ENCODE data around the gene PRR5.
A peak's percentile ranks its signal among the peaks of the same experiment; 100 is the strongest.
"Not testable (repeated sequence)": the region's sequence is repeated elsewhere in the genome, so short reads cannot be mapped to it uniquely, and the experiment has no call there.

PRR5 gene

GRCh38 chr22:44673406-44673805, 28.6 kb upstream of the PRR5 start:
- no peak for DNase-seq (ENCODE audit: low read depth in 2 of 2)

DNA sequence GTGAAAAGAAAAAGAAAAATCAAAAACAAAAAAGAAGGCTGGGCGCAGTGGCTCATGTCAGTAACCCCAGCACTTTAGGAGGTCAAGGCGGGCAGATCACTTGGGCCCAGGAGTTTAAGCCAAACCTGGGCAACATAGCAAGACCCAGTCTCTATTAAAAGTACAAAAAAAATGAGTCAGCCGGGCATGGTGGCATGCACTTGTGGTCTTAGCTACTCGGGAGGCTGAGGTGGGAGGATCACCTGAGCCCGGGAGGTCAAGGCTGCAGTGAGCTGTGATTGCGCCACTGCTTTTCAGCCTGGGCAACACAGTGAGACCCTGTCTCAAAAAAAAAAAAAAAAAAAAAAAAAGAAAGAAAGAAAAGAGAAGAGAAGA, 26.0 kb upstream of the PRR5 start:
- not testable (repeated sequence) for DNase-seq (ENCODE audit: low read depth in 2 of 2)

DNA sequence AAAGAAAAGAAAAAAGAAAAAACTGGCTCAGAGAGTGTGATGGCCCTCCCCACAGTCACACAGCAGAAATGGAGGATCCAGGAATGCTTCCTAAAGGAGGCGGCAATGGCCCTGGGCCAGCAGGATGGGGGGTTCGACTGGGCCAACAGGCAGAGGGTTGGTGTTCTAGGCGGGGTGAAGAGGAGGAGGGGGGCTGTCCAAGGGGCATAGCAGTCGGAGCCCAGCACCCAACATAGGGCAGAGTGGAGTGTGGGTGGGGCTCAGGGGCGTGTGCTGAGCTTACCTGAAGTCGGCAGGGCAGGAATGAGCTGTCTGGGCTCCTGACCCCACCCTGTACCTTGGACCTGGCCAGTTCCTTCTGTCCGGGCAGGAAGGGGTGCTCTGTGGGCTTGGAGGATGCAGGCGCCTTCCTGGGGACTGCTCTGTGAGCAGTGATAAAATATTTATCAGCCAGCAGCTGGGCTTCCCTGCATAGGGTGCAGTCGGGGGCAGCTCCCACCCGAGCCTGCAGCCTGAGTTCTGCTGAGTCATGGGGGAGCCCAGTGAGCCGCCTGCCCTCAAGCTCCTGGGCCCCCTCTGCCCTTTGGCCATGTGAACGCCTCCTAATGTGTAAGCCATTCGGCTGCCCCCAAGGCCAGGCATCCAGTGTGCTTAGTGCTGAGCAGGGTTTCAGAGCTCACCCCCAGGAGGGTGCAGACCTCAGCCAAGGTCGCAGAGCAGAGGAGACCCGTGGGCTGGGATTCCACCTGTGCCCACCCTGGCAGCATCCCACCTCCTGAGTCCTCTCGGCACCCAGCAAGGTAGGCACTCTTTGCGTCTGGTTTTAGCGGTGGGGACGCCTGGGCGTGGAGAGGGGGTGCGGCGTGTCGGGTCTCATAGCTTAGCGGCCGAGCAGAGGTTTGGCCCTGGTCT, 25.3 kb upstream of the PRR5 start:
- no peak for DNase-seq (ENCODE audit: low read depth in 2 of 2)

GRCh38 chr22:44677353-44677840, 24.6 kb upstream of the PRR5 start:
- DNase-seq (ENCODE audit: low read depth in 2 of 2) = no peak

DNA sequence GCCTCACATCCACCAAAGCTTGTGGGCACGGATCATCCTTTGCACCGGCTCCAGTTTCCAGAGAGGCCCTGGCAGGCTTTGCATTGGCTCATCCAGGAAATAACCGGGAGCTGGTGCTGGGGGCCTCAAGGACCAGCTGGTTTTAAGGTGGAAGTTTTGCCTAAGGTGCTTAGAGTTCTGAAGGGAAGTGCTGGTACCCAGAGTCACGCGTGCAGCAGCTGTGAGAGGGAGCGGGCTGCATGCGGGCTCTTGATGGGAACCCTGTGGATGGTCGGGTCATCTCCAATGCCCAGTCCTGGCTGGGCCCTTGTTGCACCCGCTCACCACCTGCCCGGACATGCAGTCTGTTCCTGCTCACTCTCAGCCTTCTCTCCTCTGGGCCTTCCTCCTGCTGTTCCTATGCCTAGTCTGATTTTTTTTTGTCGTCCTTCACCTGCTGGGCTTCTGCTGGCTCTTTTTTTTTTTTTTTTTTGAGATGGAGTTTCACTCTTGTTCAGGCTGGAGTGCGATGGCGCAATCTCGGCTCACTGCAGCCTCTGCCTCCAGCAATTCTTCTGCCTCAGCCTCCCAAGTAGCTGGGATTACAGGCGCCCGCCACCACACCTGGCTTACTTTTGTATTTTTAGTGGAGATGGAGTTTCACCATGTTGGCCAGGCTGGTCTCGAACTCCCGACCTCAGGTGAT, 24.0 kb upstream of the PRR5 start:
- no peak for DNase-seq (ENCODE audit: low read depth in 2 of 2)

GRCh38 chr22:44678556-44679305, 23.3 kb upstream of the PRR5 start:
- DNase-seq (ENCODE audit: low read depth in 2 of 2) = no peak

DNA sequence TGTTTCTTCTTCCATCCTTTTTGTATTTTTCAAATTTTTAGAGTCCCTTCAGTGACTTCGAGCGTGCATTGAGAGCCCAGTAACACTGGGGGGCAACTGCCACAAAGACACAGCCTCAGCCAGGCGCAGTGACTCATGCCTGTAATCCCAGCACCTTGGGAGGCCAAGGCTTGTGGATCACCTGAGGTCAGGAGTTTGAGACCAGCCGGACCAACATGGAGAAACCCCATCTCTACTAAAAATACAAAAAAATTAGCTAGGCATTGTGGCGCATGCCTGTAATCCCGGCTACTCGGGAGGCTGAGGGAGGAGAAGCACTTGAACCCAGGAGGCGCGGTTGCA, 22.7 kb upstream of the PRR5 start:
- not testable (repeated sequence) for DNase-seq (ENCODE audit: low read depth in 2 of 2)

DNA sequence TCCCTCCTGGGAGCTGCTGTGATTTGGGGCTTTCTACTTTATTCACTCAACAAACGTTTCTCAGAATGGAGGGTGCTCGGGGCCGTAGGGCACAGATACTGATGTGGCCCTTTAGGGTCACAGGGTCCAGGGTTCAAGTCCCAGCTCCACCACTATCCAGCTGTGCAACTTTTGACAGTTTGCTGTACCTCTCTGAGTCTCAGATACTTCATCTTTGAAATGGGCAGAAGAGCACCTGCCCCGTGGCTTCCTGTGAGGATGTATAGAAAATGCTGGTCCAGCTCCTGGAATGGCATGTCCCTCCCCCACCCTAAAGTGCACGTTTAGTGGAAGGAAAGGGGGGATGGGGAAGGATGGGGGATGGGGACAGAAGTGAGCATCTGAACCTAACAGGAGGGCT, 21.9 kb upstream of the PRR5 start:
- DNase-seq (ENCODE audit: low read depth in 2 of 2) = no peak

DNA sequence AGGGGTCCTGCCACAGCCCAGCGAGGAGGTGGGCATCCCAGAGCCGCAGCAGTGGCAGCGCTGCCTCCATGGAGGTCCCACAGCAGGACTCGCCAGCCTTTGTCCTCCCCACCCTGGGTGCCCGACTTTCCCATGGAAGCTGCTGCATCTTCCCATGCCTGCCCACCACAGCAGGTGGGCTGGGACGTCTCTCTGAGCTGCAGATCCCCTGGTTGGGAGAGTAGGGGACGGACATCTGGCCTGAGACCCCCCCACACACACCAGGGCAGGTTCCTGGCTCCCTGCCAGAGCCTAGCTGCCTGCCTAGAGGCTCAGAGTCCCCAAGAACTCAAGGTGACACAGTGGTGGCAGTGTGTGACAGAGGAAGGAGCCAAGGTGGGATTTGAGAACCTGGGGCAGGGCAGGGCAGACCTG, 21.5 kb upstream of the PRR5 start:
- no peak for DNase-seq (ENCODE audit: low read depth in 2 of 2)

GRCh38 chr22:44682556-44683168, 19.3 kb upstream of the PRR5 start:
- no peak for DNase-seq (ENCODE audit: low read depth in 2 of 2)

GRCh38 chr22:44683237-44683636, 18.8 kb upstream of the PRR5 start:
- DNase-seq (ENCODE audit: low read depth in 2 of 2) = no peak

GRCh38 chr22:44683881-44684280, 18.1 kb upstream of the PRR5 start:
- DNase-seq (ENCODE audit: low read depth in 2 of 2) = no peak

GRCh38 chr22:44684506-44685383, 17.3 kb upstream of the PRR5 start:
- DNase-seq (ENCODE audit: low read depth in 2 of 2) = peak; percentile 57 to 59

GRCh38 chr22:44685384-44686056, 16.5 kb upstream of the PRR5 start:
- peak; percentile 68 to 70 for DNase-seq (ENCODE audit: low read depth in 2 of 2)

- DNase-seq (ENCODE audit: low read depth in 2 of 2) = no peak
These were observed 15.0 kb upstream of the PRR5 start for GRCh38 chr22:44686873-44687600.

- DNase-seq (ENCODE audit: low read depth in 2 of 2) = no peak
These were observed 12.8 kb upstream of the PRR5 start for GRCh38 chr22:44689173-44689572.

GRCh38 chr22:44689915-44690524, 12.0 kb upstream of the PRR5 start:
- DNase-seq (ENCODE audit: low read depth in 2 of 2) = no peak

DNA sequence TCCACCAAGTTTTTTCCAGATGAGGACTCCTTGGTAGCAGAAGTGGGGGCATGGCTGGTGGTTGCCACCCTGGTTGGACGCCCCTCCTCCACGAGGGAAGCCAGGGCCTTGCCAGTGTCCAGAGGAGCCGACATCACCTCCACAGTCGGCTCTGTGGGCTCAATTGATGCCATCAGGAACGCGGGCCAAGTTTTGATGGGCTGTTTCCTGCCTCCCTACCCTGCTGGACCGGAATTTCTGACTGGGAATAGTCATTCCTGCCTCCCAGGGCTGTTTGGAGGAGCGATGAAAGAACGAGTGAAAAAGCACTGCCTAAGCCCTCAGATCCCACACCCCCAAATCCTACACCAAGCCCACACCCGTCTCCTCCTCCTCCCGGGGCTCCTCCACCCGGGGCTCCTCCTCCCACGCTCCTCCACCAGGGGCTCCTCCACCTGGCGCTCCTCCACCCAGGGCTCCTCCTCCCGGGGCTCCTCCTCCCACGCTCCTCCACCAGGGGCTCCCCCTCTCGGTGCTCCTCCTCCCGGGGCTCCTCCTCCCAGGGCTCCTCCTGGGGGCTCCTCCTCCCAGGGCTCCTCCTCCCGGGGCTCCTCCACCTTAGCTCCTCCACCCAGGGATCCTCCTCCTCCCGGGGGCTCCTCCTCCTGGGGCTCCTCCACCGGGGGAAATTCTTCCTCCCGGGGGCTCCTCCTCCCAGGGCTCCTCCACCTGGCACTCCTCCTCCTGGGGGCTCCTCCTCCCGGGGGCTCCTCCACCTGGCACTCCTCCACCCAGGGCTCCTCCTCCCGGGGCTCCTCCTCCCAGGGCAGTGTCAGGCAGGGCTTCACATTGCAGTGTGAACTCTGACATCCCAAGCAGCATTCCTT, 10.0 kb upstream of the PRR5 start:
- no peak for DNase-seq (ENCODE audit: low read depth in 2 of 2)
